ENCODE results near the gene PDE4C. TPM values are rescaled to one million over a fixed set of nuclear protein-coding genes. Genes with fewer than 3 reads are reported as not detected.

The PDE4C gene
- total RNA-seq, 4 donors from 2014 or later: 0.12 to 1.5 (median 0.63) TPM; not detected in 1

DNA sequence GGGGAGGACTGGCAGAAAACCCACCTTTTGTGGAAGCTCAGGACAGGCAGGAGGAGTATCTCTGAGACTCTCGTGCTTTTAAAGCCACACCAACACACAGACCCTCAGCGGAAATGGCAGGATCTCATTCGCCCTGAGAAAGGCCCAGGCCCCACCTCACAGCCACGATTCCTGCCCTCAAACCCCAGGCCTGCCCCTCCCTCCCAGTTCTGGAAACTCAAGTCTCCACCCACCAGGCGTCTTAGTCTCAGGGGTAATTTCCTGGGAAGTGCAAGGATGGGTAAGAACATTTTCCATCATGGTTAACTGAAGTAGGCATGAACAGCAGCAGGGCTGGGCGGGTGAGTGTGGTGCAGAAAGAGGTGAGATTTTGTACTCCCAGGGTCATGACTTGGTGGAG is 8.0 kb upstream of the PDE4C start:
- no peak for DNase-seq (ENCODE audit: low spot score)
- ATAC-seq (ENCODE audit: low FRiP score): no peak
- TF ChIP-seq, protein P1, sequence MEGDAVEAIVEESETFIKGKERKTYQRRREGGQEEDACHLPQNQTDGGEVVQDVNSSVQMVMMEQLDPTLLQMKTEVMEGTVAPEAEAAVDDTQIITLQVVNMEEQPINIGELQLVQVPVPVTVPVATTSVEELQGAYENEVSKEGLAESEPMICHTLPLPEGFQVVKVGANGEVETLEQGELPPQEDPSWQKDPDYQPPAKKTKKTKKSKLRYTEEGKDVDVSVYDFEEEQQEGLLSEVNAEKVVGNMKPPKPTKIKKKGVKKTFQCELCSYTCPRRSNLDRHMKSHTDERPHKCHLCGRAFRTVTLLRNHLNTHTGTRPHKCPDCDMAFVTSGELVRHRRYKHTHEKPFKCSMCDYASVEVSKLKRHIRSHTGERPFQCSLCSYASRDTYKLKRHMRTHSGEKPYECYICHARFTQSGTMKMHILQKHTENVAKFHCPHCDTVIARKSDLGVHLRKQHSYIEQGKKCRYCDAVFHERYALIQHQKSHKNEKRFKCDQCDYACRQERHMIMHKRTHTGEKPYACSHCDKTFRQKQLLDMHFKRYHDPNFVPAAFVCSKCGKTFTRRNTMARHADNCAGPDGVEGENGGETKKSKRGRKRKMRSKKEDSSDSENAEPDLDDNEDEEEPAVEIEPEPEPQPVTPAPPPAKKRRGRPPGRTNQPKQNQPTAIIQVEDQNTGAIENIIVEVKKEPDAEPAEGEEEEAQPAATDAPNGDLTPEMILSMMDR (IDR thresholded peaks at IDR 0.05): no peak

DNA sequence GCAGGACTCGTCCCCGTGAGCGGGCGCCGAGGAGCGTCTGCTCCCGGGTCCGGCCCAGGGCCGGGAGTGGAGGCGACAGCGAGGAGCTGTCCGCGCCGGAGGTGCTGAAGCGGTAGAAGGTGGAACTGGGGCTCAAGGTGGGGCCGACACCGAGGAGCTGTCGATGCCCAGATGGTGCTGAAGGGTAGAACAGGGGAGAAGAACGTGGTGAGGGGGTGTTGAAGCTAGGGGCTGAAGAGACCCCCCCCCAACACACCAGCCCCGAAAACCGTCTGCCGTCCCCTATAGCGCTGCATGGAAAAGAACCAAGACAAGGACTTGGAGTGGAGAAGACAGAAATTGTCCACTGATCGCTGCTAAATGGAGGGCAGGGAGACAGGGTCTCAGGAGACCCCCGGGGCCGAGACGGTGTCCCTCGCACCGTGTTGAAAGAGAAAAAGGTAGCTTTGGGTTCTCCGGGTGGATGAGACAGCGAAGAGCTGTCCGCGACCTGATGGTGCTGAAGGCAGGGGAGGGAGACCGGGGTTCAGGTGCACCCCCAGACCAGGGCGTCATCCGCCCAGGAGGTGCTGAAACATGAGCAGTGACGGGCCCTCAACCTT is 7.1 kb upstream of the PDE4C start:
- ATAC-seq (ENCODE audit: low FRiP score) (no peak), DNase-seq (ENCODE audit: low spot score) (no peak)
- TF ChIP-seq, protein P1 (IDR thresholded peaks at IDR 0.05): no peak

DNA sequence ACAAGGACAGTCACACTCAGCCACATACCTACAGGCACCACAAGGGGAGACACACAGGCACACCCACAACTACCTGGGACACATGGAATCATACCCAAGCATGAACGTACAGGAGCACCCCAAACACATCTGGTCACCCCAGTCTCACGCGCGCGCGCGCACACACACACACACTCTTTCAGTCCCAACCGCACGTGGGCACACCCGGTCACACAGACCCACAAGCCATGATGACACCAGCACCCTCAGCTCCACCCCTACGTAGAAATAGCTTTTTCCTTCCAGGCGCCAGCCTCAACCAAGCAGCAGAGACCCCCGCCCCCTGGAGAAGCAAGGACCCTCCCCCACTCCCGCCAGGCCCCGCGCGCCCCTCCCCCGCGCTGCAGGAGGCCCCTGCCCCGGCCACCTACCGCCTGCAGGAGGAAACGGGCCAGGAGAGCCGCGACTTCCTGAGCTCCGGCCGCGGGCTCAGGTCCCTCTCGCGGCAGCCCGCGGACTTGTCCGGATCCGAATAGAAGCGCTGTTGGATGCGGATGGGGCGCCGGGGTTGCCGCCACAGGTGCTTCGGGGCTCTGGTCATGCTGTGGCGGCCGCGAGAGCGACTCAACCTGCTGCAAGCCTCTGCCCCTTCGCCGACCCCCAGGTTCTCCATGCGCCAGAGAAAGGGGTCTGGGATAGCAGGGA is 6.4 kb upstream of the PDE4C start:
- ATAC-seq (ENCODE audit: low FRiP score): no peak
- no peak for DNase-seq (ENCODE audit: low spot score)
- TF ChIP-seq, protein P1 (IDR thresholded peaks at IDR 0.05): no peak

DNA sequence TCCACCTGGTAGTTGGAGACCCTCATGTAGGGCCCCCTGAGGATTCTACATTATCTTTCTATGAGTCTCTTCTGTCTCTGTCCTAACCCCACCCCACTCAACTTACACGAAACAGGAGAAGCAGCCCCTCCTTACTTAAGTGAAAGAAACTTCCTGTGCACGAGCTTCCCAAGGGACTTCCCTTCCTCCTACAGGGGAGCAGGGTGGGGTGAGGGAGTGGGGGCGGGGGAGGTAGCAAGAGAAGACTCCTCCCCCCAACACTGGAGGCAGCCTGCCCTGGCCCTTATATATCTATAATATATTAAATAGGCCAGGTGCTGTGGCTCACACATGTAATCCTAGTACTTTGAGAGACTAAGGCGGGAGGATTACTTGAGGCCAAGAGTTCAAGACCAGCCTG is 5.5 kb upstream of the PDE4C start:
- TF ChIP-seq, protein P1 (IDR thresholded peaks at IDR 0.05): no peak
- no peak for ATAC-seq (ENCODE audit: low FRiP score)

DNA sequence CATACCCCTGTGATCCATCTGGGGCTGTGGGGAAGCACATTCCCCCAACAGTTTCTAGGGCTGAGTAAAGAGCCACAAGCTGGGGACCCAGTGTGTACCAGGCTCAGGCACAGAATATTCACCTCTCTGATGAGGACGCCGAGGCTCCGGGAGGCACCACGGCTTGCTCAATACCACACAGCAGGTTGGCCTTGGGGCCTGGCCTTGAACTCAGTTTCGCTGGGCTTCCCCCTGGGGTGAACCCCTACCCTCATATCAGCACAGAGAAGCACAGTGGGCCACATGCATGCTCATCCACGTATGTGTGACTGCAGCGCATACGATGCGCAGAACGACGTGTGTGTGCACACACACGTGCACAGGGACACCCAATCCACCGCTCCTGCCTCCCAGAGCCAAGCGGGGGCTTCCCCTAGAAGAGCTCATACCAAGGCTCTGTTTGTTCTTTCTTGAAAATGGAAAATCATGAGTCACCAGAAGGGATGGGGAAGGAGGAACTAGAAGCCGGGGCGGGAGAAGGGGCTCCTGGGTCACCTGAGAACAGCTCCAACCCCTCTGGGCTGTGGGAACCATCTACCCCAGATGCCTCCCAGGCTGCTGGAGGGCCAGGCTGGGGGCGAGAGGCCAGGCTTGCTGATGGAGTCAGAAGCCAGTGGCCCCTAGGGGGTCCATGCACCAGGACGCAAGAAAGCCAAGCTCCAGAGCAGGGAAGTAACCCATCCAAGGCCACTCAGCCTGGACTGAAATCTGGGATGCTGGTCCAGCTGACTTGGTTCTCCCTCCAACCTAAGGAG is 4.9 kb upstream of the PDE4C start:
- DNase-seq (ENCODE audit: low spot score) (no peak), ATAC-seq (ENCODE audit: low FRiP score) (no peak)
- TF ChIP-seq, protein P1 (IDR thresholded peaks at IDR 0.05): no peak

More for the DNA sequence above, 5.5 kb upstream of the PDE4C start:
- no peak for DNase-seq (ENCODE audit: low spot score)

DNA sequence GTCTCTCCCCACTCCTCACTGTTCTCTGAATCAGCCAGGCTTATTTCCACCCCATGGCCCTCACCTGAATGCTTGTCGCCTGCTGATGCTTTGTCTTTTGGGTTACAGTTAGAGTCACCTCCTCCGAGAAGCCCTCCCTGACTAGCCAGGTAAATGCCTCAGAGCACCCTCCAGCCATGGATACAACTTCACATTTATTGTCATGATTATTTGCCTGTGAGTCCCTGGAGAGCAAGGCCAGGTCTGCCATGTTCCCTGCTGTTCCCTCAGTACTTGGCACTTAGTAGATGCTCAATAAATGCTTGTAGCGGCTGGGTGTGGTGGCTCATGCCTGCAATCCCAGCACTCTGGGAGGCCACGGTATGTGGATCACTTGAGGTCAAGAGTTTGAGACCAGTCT is 3.7 kb upstream of the PDE4C start:
- DNase-seq (ENCODE audit: low spot score) (no peak), ATAC-seq (ENCODE audit: low FRiP score) (no peak)
- TF ChIP-seq, protein P1 (IDR thresholded peaks at IDR 0.05): no peak

Data from omental fat pad (tissue), 4 donors.